SK-N-SH treated with all-trans-retinoic acid at 6 μM for 48 hours (cell line): ENCODE measurements around the gene CRYL1.

Experiments used
- ATAC-seq: fragments of 200-7000 bp; cut with Tn5 transposase; 3 replicates; pipeline ENCODE4 v1.9.1; 2020; ENCODE audit warnings: mild to moderate bottlenecking, moderate library complexity
- ARNTL ChIP-seq: fragments of 450-650 bp; formaldehyde crosslinking; IDR thresholded peaks from 2 replicates; pipeline ENCODE4 v1.5.0; 2020; ENCODE audit warnings: low read depth, mild to moderate bottlenecking, moderate library complexity, borderline replicate concordance
- BACH2 ChIP-seq: fragments of 250-450 bp; sonication (Bioruptor Pico); IDR thresholded peaks from 2 replicates; pipeline ENCODE4 v1.9.0; 2021; ENCODE audit warnings: mild to moderate bottlenecking, borderline replicate concordance
- CREB5 ChIP-seq: fragments of 250-450 bp; sonication (Bioruptor Pico); IDR thresholded peaks from 2 replicates; pipeline ENCODE4 v1.5.1; 2020; ENCODE audit warnings: low read depth, mild to moderate bottlenecking, moderate library complexity
- CSDC2 ChIP-seq: fragments of 250-450 bp; sonication (Bioruptor Pico); IDR thresholded peaks from 2 replicates; pipeline ENCODE4 v1.5.0; 2020; ENCODE audit warnings: mild to moderate bottlenecking, moderate library complexity
- CSRNP3 ChIP-seq: fragments of 250-450 bp; sonication (Bioruptor Pico); IDR thresholded peaks from 2 replicates; pipeline ENCODE4 v1.5.1; 2021; ENCODE audit warnings: mild to moderate bottlenecking, moderate library complexity
- ESRRG ChIP-seq: fragments of 250-450 bp; sonication (Bioruptor Pico); IDR thresholded peaks from 2 replicates; pipeline ENCODE4 v1.6.1; 2021; ENCODE audit warnings: mild to moderate bottlenecking
- GLIS3 ChIP-seq: fragments of 250-450 bp; sonication (Bioruptor Pico); IDR thresholded peaks from 2 replicates; pipeline ENCODE4 v1.5.0; 2020; ENCODE audit warnings: mild to moderate bottlenecking, moderate library complexity
- ISL1 ChIP-seq: fragments of 250-450 bp; sonication (Bioruptor Pico); IDR thresholded peaks from 2 replicates; pipeline ENCODE4 v2.1.2; 2022; ENCODE audit warnings: mild to moderate bottlenecking, moderate library complexity
- PATZ1 ChIP-seq: fragments of 250-450 bp; sonication (Bioruptor Pico); IDR thresholded peaks from 2 replicates; pipeline ENCODE4 v1.8.0; 2020; ENCODE audit warnings: mild to moderate bottlenecking, moderate library complexity, borderline replicate concordance
- POU6F1 ChIP-seq: fragments of 250-450 bp; sonication (Bioruptor Pico); IDR thresholded peaks from 2 replicates; pipeline ENCODE4 v1.8.0; 2021; ENCODE audit warnings: low read depth, mild to moderate bottlenecking, moderate library complexity, borderline replicate concordance
- PPARA ChIP-seq: fragments of 250-450 bp; sonication (Bioruptor Pico); IDR thresholded peaks from 2 replicates; pipeline ENCODE4 v1.5.0; 2020; ENCODE audit warnings: mild to moderate bottlenecking, borderline replicate concordance
- RARB ChIP-seq: fragments of 250-450 bp; sonication (Bioruptor Pico); IDR thresholded peaks from 2 replicates; pipeline ENCODE4 v1.8.0; 2021; ENCODE audit warnings: mild to moderate bottlenecking, moderate library complexity
- SNAI2 ChIP-seq: fragments of 250-450 bp; sonication (Bioruptor Pico); IDR thresholded peaks from 2 replicates; pipeline ENCODE4 v1.5.0; 2020; ENCODE audit warnings: mild to moderate bottlenecking, moderate library complexity
- TOX ChIP-seq: fragments of 250-450 bp; sonication (Bioruptor Pico); IDR thresholded peaks from 2 replicates; pipeline ENCODE4 v1.8.0; 2021; ENCODE audit warnings: mild to moderate bottlenecking, moderate library complexity, borderline replicate concordance
- TSHZ2 ChIP-seq: fragments of 250-450 bp; sonication (Bioruptor Pico); IDR thresholded peaks from 2 replicates; pipeline ENCODE4 v1.5.0; 2020; ENCODE audit warnings: mild to moderate bottlenecking, moderate library complexity
- ZC3H10 ChIP-seq: fragments of 250-450 bp; sonication (Bioruptor Pico); IDR thresholded peaks from 2 replicates; pipeline ENCODE4 v1.5.1; 2021; ENCODE audit warnings: mild to moderate bottlenecking, moderate library complexity
- ZFP3 ChIP-seq: fragments of 250-450 bp; sonication (Bioruptor Pico); IDR thresholded peaks from 2 replicates; pipeline ENCODE4 v1.5.0; 2020; ENCODE audit warnings: mild to moderate bottlenecking, moderate library complexity
- ZFP30 ChIP-seq: fragments of 450-650 bp; formaldehyde crosslinking; IDR thresholded peaks from 2 replicates; pipeline ENCODE4 v1.5.0; 2022; ENCODE audit warnings: mild to moderate bottlenecking, moderate library complexity
- ZNF565 ChIP-seq: fragments of 450-650 bp; formaldehyde crosslinking; conservative IDR thresholded peaks from 2 replicates; pipeline ENCODE4 v1.5.0; 2020; ENCODE audit warnings: low read depth, mild to moderate bottlenecking, moderate library complexity
- ZNF70 ChIP-seq: fragments of 450-650 bp; formaldehyde crosslinking; IDR thresholded peaks from 2 replicates; pipeline ENCODE4 v1.5.0; 2020; ENCODE audit warnings: mild to moderate bottlenecking, moderate library complexity
- ZNF8 ChIP-seq: fragments of 450-650 bp; formaldehyde crosslinking; IDR thresholded peaks from 2 replicates; pipeline ENCODE4 v1.5.0; 2020; ENCODE audit warnings: mild to moderate bottlenecking, moderate library complexity

CRYL1 gene

DNA sequence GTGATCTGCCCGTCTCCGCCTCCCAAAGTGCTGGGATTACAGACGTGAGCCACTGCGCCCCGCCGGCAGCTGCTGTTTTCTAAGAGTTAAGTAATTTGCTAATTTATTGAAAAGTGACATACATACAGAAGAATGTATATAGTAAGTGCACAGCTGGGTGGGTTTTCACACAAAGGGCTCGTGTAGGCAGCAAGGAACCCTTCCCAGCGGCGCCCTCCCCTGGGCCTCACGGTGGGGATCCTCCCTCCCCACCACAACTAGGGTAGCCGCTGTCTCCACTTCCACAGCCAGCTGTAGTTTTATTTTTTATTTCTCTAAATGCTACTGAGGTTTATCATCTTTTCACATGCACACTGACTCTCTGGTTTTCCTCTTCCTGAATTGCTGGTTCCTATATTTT lies 64.9 kb downstream of the CRYL1 start:
- ATAC-seq = no peak
- TF ChIP-seq GLIS3 (CRISPR knock-in tag) (no peak), ZFP3 (CRISPR knock-in tag) (no peak), BACH2 (CRISPR knock-in tag) (no peak), ZFP30 (CRISPR knock-in tag) (no peak), ESRRG (CRISPR knock-in tag) (no peak), ZC3H10 (CRISPR knock-in tag) (no peak), PATZ1 (CRISPR knock-in tag) (no peak), CREB5 (CRISPR knock-in tag) (no peak), TOX (CRISPR knock-in tag) (no peak), ARNTL (CRISPR knock-in tag) (no peak), CSDC2 (CRISPR knock-in tag) (no peak), ZNF565 (CRISPR knock-in tag) (no peak)
- TF ChIP-seq, all 23 proteins: peak for 0

DNA sequence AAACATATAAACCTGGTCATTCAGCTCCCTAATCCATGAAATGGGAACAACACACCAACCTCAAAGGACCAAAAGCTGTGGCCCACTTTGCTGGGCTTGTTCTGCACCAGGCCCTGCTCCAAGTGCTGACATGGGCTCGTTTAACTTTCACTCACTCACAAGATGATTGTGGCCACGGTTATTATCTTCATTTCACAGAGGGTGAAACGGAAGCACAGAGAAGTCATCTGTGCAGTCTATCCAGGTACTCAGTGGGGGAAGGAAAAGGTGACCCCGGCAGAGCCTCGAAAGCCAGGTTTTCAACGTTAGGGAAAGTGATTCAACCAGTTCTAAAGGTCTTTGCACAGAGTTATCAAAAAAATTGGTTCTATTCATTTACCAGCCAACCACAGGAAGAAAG lies 68.0 kb downstream of the CRYL1 start:
- ATAC-seq = no peak
- TF ChIP-seq GLIS3 (CRISPR knock-in tag) = no peak
- no peak for TF ChIP-seq RARB
- TF ChIP-seq ZFP3 (CRISPR knock-in tag) = no peak
- TF ChIP-seq ZNF8 (CRISPR knock-in tag) = no peak
- TF ChIP-seq SNAI2 = no peak
- no peak for TF ChIP-seq POU6F1 (CRISPR knock-in tag)
- TF ChIP-seq ZFP30 (CRISPR knock-in tag) = no peak

- no peak for ATAC-seq
- TF ChIP-seq BACH2 (CRISPR knock-in tag) = no peak
- TF ChIP-seq CSRNP3 (CRISPR knock-in tag) = no peak
- TF ChIP-seq SNAI2 = no peak
- TF ChIP-seq GLIS3 (CRISPR knock-in tag) = no peak
- no peak for TF ChIP-seq CSDC2 (CRISPR knock-in tag)
- no peak for TF ChIP-seq ZNF70 (CRISPR knock-in tag)
- TF ChIP-seq ISL1 = no peak
- TF ChIP-seq RARB = no peak
- TF ChIP-seq ZC3H10 (CRISPR knock-in tag) = no peak
- TF ChIP-seq ZFP3 (CRISPR knock-in tag) = no peak
- no peak for TF ChIP-seq PATZ1 (CRISPR knock-in tag)
- TF ChIP-seq ESRRG (CRISPR knock-in tag) = no peak
- no peak for TF ChIP-seq PPARA (CRISPR knock-in tag)
- no peak for TF ChIP-seq TSHZ2
- TF ChIP-seq TOX (CRISPR knock-in tag) = no peak
- TF ChIP-seq ARNTL (CRISPR knock-in tag) = no peak
- no peak for TF ChIP-seq ZNF565 (CRISPR knock-in tag)
These were observed 68.9 kb downstream of the CRYL1 start for GRCh38 chr13:20456737-20457136.
